Measurements from ENCODE around the gene DDX18. TPM values are rescaled to one million over a fixed set of nuclear protein-coding genes. Genes with fewer than 3 reads are reported as not detected.

DDX18 gene
- total RNA-seq, 1 donor, result 44.5 TPM

DNA sequence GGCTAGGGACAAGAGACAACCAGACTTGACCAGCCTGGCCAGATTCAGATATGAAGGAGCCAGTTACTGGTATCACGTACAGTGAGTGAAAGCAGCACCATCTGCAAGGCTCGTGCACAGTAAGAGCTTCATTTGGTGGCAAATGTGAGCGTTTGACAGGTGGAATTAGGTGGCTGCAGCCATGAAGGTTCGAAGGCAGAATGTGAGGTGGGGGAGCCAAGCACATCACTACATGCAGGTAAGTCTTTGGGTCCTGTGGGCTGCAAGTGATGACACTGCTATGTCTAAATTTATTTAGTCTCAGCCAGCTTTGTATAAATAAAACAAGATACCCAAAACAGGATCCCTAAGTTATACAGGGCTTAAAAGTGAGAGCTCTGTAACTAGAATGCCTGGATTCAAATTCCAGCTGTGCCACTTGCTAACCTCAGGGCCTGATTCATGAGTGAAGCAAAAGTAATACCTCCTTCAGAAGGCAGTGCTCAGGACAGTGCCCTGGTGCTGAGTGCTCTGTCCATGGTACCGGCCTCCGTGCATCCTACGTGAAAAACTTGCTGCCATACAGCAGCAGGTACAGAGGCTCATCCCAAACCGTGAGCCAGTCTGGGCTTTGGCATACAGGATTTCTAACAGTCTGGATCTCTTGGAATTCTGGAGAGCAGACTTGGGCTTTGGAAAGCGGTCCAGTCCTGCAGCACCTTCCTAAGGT lies 18.6 kb downstream of the DDX18 start:
- no peaks in the 10 kb centered on the region for H3K27me3 ChIP-seq (ENCODE audit: insufficient read depth, low read length)
- no peak overlapping the region for H3K4me2 ChIP-seq (ENCODE audit: insufficient read depth, low read length)
- no peak overlapping the region for H3K27ac ChIP-seq (ENCODE audit: low read depth, low read length)
- no peak overlapping the region for H2AFZ ChIP-seq (ENCODE audit: low read length)
- peaks cover 4% of the 10 kb centered on the region for H3K4me1 ChIP-seq (ENCODE audit: insufficient read depth, low read length)
- peaks cover 5% of the 10 kb centered on the region for H4K20me1 ChIP-seq (ENCODE audit: insufficient read depth, low read length)
- H3K36me3 ChIP-seq (ENCODE audit: insufficient read depth, low read length), result peaks cover 30% of the 10 kb centered on the region
- H3K9me3 ChIP-seq (ENCODE audit: low read depth, low read length), result no peaks in the 10 kb centered on the region
- H3K4me3 ChIP-seq (ENCODE audit: insufficient read depth, low read length), result no peak overlapping the region
- TF ChIP-seq, protein P1, sequence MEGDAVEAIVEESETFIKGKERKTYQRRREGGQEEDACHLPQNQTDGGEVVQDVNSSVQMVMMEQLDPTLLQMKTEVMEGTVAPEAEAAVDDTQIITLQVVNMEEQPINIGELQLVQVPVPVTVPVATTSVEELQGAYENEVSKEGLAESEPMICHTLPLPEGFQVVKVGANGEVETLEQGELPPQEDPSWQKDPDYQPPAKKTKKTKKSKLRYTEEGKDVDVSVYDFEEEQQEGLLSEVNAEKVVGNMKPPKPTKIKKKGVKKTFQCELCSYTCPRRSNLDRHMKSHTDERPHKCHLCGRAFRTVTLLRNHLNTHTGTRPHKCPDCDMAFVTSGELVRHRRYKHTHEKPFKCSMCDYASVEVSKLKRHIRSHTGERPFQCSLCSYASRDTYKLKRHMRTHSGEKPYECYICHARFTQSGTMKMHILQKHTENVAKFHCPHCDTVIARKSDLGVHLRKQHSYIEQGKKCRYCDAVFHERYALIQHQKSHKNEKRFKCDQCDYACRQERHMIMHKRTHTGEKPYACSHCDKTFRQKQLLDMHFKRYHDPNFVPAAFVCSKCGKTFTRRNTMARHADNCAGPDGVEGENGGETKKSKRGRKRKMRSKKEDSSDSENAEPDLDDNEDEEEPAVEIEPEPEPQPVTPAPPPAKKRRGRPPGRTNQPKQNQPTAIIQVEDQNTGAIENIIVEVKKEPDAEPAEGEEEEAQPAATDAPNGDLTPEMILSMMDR (IDR thresholded peaks at IDR 0.05; ENCODE audit: extremely low read depth, low read depth, low read length), result no peak
- H3K79me2 ChIP-seq (ENCODE audit: insufficient read depth, low read length), result no peaks in the 10 kb centered on the region
- DNase-seq (ENCODE audit: insufficient read length, low spot score, missing footprints), result peak; percentile 81

GRCh38 chr2:117833911-117834310 lies 19.4 kb downstream of the DDX18 start:
- Histone ChIP-seq H3K36me3 (ENCODE audit: insufficient read depth, low read length) (peaks cover 22% of the 10 kb centered on the region), H2AFZ (ENCODE audit: low read length) (no peak overlapping the region), H3K27me3 (ENCODE audit: insufficient read depth, low read length) (no peaks in the 10 kb centered on the region), H3K4me1 (ENCODE audit: insufficient read depth, low read length) (peaks cover 4% of the 10 kb centered on the region), H3K79me2 (ENCODE audit: insufficient read depth, low read length) (no peaks in the 10 kb centered on the region), H3K4me3 (ENCODE audit: insufficient read depth, low read length) (no peak overlapping the region), H3K9me3 (ENCODE audit: low read depth, low read length) (no peaks in the 10 kb centered on the region), H4K20me1 (ENCODE audit: insufficient read depth, low read length) (peaks cover 5% of the 10 kb centered on the region), H3K27ac (ENCODE audit: low read depth, low read length) (no peak overlapping the region), H3K4me2 (ENCODE audit: insufficient read depth, low read length) (no peak overlapping the region)
- TF ChIP-seq, protein P1 (IDR thresholded peaks at IDR 0.05; ENCODE audit: extremely low read depth, low read depth, low read length), result no peak
- no peak for DNase-seq (ENCODE audit: insufficient read length, low spot score, missing footprints)

- TF ChIP-seq, protein P1 (IDR thresholded peaks at IDR 0.05; ENCODE audit: extremely low read depth, low read depth, low read length), result no peak
- peaks cover 12% of the 10 kb centered on the region for H3K36me3 ChIP-seq (ENCODE audit: insufficient read depth, low read length)
- no peak overlapping the region for H3K4me3 ChIP-seq (ENCODE audit: insufficient read depth, low read length)
- no peak overlapping the region for H3K4me2 ChIP-seq (ENCODE audit: insufficient read depth, low read length)
- H3K27ac ChIP-seq (ENCODE audit: low read depth, low read length), result no peak overlapping the region
- peaks cover 4% of the 10 kb centered on the region for H3K4me1 ChIP-seq (ENCODE audit: insufficient read depth, low read length)
- H4K20me1 ChIP-seq (ENCODE audit: insufficient read depth, low read length), result peaks cover 5% of the 10 kb centered on the region
- no peak overlapping the region for H2AFZ ChIP-seq (ENCODE audit: low read length)
- no peaks in the 10 kb centered on the region for H3K27me3 ChIP-seq (ENCODE audit: insufficient read depth, low read length)
- H3K9me3 ChIP-seq (ENCODE audit: low read depth, low read length), result no peaks in the 10 kb centered on the region
- no peaks in the 10 kb centered on the region for H3K79me2 ChIP-seq (ENCODE audit: insufficient read depth, low read length)
- DNase-seq (ENCODE audit: insufficient read length, low spot score, missing footprints), result no peak
Observed at GRCh38 chr2:117834992-117835391, 20.5 kb downstream of the DDX18 start.

- TF ChIP-seq, protein P1 (IDR thresholded peaks at IDR 0.05; ENCODE audit: extremely low read depth, low read depth, low read length), result peak; percentile 94
- no peaks in the 10 kb centered on the region for H3K27me3 ChIP-seq (ENCODE audit: insufficient read depth, low read length)
- H3K79me2 ChIP-seq (ENCODE audit: insufficient read depth, low read length), result no peaks in the 10 kb centered on the region
- H3K36me3 ChIP-seq (ENCODE audit: insufficient read depth, low read length), result no peaks in the 10 kb centered on the region
- peak; percentile 95 for DNase-seq (ENCODE audit: insufficient read length, low spot score, missing footprints)
- H3K9me3 ChIP-seq (ENCODE audit: low read depth, low read length), result no peaks in the 10 kb centered on the region
- H3K4me2 ChIP-seq (ENCODE audit: insufficient read depth, low read length), result peak overlapping the region; percentile 93
- H3K4me1 ChIP-seq (ENCODE audit: insufficient read depth, low read length), result peaks cover 4% of the 10 kb centered on the region
- H2AFZ ChIP-seq (ENCODE audit: low read length), result peak overlapping the region; percentile 88
- H4K20me1 ChIP-seq (ENCODE audit: insufficient read depth, low read length), result peaks cover 5% of the 10 kb centered on the region
- H3K27ac ChIP-seq (ENCODE audit: low read depth, low read length), result no peak overlapping the region
- peak overlapping the region; percentile 72 for H3K4me3 ChIP-seq (ENCODE audit: insufficient read depth, low read length)
Observed at GRCh38 chr2:117835990-117836760, 21.7 kb downstream of the DDX18 start.
